ENCODE data around the gene HNRNPD. TPM values are rescaled to one million over a fixed set of nuclear protein-coding genes. Genes with fewer than 3 reads are reported as not detected.
"Not testable (repeated sequence)": the region's sequence is repeated elsewhere in the genome, so short reads cannot be mapped to it uniquely, and the experiment has no call there.

The HNRNPD gene
- total and polyA plus RNA-seq, 12 donors: 32.2 to 430 (median 109) TPM

- Histone ChIP-seq H3K36me3 (replicated peaks in 1 of 2) (peaks cover 0 to 17% of the 10 kb centered on the region in 2 donors), H3K27me3 (no peaks in the 10 kb centered on the region), H3K4me1 (replicated peaks in 1 of 2) (peaks cover 41 to 97% of the 10 kb centered on the region in 2 donors), H3K4me3 (no peak overlapping the region), H3K9me3 (replicated peaks in 1 of 3) (no peaks in the 10 kb centered on the region), H3K27ac (no peak overlapping the region)
- intact Hi-C loops (cut with DNase I): no loop called here
- DNase-seq: no peak
- TF ChIP-seq CTCF (IDR thresholded peaks at IDR 0.05): no peak
- TF ChIP-seq POLR2A (IDR thresholded peaks at IDR 0.05): no peak
- WGBS, 4 donors: 52 to 66% (median 58%) methylated on average over 5 of the region's 5 CpGs
These were observed 6.2 kb downstream of the HNRNPD start for GRCh38 chr4:82367438-82368097.

GRCh38 chr4:82366431-82366830 lies 7.4 kb downstream of the HNRNPD start:
- H3K9me3 ChIP-seq (replicated peaks in 1 of 3); H3K27ac ChIP-seq; H3K27me3 ChIP-seq; H3K4me3 ChIP-seq; intact Hi-C loops (cut with DNase I); DNase-seq: not testable (repeated sequence)
- 95 to 98% (median 96%) methylated on average over 8 to 11 of the region's 11 CpGs for WGBS, 4 donors
- Histone ChIP-seq H3K36me3 (replicated peaks in 1 of 2) (peaks cover 0 to 17% of the 10 kb centered on the region in 2 donors), H3K4me1 (replicated peaks in 1 of 2) (peaks cover 35 to 99% of the 10 kb centered on the region in 2 donors)

GRCh38 chr4:82363896-82364487 lies 9.8 kb downstream of the HNRNPD start:
- Histone ChIP-seq H3K27ac (no peak overlapping the region), H3K36me3 (replicated peaks in 1 of 2) (peaks cover 0 to 15% of the 10 kb centered on the region in 2 donors), H3K4me3 (no peak overlapping the region), H3K9me3 (replicated peaks in 1 of 3) (no peaks in the 10 kb centered on the region), H3K4me1 (replicated peaks in 1 of 2) (peaks cover 17 to 99% of the 10 kb centered on the region in 2 donors), H3K27me3 (no peaks in the 10 kb centered on the region)
- DNase-seq: no peak
- 42 to 62% (median 58%) methylated on average over 4 of the region's 4 CpGs for WGBS, 4 donors
- intact Hi-C loops (cut with DNase I): no loop called here
- TF ChIP-seq POLR2A (IDR thresholded peaks at IDR 0.05) (no peak), CTCF (IDR thresholded peaks at IDR 0.05) (no peak)

GRCh38 chr4:82362565-82362964 lies 11.2 kb downstream of the HNRNPD start:
- intact Hi-C loops (cut with DNase I): no loop called here
- TF ChIP-seq CTCF (IDR thresholded peaks at IDR 0.05): no peak
- TF ChIP-seq POLR2A (IDR thresholded peaks at IDR 0.05): no peak
- Histone ChIP-seq H3K4me3 (no peak overlapping the region), H3K4me1 (replicated peaks in 1 of 2) (peaks cover 13 to 98% of the 10 kb centered on the region in 2 donors), H3K27ac (no peak overlapping the region), H3K36me3 (replicated peaks in 1 of 2) (peaks cover 0 to 11% of the 10 kb centered on the region in 2 donors), H3K9me3 (replicated peaks in 1 of 3) (no peaks in the 10 kb centered on the region), H3K27me3 (no peaks in the 10 kb centered on the region)
- 78 to 87% (median 79%) methylated on average over 6 to 9 of the region's 9 CpGs for WGBS, 4 donors
- no peak for DNase-seq
